NCI-H1436 (cell line): ENCODE data around the gene GRIN2C.
"Not testable (repeated sequence)": the region's sequence is repeated elsewhere in the genome, so short reads cannot be mapped to it uniquely, and the experiment has no call there.

Experiments used
- DNase-seq: peaks from one replicate; lab custom pipeline; 2025; lab: John Stamatoyannopoulos, UW

GRIN2C gene

DNA sequence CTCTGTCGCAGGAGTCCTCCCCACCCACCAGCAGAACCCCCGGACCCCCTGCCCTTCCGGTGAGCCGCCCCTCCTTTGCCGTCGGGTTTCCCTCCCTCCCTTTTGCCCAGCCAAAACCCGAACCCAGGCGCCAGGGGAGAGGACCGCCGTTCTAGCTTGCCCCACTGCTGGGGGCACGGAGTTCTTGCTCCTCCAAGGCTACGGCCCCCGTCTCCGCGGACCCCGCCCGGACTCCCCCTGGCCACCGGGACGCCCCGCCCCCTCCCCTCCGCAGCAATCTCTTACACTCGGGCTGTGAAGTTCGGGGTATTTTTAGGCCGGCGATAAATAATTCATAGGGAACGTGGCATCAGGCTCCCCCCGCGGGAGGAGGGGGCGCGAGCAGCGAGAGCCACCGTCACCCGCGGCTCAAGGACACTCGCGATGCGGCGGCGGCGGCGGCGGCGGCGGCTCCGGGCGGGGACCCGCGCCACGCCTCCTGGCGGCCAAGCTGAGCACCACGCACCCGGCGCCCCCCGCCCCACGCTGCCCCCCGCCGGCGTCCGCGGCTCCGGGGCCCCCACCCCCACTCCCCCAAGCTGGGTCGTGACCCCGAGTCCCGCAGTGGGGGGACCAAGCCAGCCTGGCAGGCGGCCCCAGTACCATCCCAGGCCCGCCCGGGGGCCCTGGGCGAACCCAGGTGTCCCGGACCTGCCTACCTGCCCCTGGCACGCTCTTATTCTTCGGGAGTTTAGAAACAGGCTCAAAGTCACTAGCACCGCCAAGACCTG lies at the start of gene GRIN2C:
TSS of gene GRIN2C (minus strand) at position 427 of the 770 bp plus-strand sequence. CDS start 4,793 bp downstream, outside the sequence.
- peak; percentile 14 for DNase-seq

DNA sequence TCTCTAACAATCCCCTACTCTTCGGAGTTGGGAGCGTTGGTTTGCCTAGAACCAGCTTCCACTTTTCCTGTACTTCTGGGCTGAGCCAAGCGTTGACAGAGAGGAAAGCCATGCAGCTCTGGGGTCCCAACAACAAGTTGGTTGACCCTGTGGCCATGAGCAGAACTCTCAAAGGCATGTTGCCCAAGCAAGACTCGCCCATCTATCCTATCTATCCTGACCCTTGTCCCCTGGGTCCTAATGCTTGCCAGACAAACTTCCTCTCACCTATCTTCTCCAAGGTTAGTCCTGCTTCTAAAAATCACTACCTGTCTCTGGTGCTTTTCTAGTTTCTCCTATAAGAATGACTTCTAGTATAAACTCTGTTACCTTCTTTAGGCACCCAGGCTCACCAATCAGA lies 49.4 kb upstream of the GRIN2C start:
- not testable (repeated sequence) for DNase-seq

DNA sequence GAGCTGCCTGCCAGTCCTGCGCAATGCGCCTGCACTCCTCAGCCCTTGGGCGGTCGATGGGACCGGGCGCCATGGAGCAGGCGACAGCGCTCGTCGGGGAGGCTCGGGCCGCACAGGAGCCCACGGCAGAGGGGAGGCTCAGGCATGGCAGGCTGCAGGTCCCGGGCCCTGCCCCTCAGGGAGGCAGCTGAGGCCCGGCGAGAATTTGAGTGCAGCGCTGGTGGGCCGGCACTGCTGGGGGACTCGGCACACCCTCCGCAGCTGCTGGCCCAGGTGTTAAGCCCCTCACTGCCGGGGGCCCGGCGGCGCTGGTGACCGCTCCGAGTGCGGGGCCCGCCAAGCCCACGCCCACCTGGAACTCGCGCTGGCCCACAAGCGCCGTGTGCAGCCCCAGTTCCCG lies 47.3 kb upstream of the GRIN2C start:
- no peak for DNase-seq

DNA sequence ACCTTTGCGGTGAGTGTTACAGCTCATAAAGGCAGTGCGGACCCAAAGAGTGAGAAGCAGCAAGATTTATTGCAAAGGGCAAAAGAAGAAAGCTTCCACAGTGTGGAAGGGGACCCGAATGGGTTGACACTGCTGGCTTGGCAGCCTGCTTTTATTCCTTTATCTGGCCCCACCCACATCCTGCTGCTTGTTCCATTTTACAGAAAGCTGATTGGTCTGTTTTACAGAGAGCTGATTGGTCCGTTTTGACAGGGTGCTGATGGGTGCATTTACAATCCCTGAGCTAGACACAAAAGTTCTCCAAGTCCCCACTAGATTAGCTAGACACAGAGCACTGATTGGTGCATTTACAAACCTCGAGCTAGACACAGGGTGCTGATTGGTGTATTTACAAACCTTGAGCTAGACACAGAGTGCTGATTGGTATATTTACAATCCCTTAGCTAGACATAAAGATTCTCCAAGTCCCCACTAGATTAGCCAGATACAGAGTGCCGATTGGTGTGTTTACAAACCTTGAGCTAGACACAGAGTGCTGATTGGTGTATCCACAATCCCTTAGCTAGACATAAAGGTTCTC lies 46.6 kb upstream of the GRIN2C start:
- DNase-seq: not testable (repeated sequence)

DNA sequence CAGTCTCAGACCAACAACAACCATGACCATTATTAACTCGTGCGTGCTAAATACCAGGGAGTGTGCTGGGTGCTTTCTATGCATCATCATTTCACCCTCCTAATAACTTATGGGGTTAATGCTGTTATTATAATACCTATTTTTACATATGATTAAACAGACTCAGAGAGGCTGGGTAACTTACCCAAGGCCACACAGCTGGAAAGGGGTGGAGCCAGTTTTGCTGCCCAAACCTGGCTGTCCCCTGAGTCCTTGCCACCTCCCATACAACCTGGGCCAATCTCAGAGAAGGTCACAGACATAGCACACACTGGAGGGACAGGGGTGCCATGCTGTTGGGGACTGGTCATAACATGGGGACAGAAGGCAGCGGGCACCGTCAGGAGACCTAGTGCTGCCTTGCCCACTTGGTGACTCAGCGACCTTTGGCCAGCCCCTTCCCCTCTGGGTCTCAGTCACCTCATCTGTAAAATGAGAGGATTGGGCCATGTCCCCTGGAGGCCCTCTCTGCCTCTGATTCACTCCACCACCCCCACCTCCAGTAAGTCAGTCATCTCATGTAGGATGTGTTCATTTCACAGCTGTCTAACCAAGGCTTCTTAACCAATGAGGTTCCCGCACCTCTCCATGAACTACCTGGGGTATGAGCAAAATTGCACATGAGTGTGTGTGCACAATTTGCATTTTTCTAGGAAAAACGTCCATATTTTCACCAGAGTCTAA lies 45.2 kb upstream of the GRIN2C start:
- no peak for DNase-seq

DNA sequence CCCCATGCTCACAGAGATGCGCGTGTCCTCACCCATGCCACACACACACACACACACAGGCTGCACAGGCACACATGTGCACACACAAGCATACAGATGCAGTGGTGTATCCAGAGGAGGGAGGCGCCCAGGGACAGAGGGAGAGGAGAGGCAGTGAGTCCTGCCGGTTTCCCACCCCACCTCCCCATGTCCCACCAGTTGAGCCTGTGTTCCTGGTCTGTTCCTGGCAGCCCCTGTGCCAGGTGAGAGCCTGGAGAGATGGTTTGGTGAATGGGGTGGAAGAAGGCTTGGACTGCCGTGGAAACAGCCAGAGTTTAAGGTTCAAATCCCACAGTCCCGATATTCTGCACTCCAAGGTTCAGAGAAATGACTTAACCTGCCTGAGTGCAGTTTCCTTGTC lies 44.0 kb upstream of the GRIN2C start:
- no peak for DNase-seq

DNA sequence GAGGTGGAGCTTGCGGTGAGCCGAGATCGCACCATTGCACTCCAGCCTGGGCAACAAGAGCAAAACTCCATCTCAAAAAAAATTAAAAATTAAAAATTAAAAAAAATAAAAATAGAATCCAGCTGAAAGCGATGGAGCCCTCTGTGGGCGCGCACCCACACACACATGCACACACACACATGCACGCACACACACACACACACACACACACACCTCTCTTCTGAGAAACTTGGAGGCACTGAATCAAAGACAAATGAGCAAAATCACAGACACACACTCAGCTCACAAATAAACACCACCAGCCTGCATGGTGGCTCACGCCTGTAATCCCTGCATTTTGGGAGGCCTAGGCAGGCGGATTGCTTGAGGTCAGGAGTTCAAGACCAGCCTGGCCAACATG lies 43.3 kb upstream of the GRIN2C start:
- no peak for DNase-seq

DNA sequence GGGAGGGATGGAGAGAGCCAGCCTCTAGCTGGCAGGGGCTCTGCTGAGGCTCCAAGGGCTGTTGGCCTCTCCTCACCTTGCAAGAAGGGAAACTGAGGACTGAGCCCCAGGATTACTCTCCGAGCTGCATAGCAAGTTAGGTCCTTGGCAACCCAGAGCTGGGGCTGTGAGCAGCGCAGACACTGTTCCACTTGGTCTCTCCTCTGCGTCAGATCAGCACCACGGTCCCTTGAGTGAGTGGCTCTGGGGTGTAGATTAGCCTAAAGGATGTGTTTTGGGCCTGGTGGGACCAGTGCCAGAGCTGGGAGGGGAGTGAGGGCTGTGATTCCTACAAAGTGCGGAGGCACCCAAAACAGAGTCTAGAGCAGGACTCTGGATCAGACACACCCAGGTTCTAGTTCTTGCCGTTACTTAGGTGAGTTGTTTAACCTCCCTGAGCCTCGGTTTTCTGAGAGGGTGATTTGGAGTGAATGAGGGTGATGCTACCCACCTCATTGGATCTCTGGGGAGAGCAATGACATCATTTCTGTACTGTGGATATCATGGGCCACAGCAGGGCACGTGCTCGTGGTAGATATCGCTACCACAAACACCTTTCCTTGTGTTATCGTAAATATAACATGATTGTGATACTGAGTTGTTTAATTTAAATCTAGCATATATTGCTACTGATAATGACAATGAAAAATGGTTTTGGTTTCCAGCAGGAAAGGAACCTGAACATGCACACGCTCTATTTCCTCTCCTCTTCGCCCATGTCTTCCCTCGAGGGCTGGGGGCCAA lies 41.9 kb upstream of the GRIN2C start:
- no peak for DNase-seq

DNA sequence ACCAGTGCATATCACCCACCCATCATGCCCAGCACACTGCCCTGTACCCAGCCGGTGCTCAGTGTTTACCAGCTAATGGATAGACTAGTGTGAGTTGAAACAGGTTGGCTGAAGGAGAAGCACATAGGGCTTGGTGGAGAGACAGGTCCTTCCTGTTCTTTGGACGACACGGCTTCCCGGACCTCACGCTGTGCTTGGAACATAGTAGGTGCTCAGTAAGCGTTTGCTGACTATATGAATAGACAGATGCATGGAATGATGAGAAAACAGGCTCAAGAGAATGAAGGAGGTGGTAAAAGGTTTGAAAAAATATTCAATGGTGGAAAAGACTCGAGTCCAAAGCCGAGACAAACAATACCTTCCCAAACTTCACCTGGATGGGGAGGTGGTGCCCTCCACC lies 40.5 kb upstream of the GRIN2C start:
- DNase-seq: no peak

DNA sequence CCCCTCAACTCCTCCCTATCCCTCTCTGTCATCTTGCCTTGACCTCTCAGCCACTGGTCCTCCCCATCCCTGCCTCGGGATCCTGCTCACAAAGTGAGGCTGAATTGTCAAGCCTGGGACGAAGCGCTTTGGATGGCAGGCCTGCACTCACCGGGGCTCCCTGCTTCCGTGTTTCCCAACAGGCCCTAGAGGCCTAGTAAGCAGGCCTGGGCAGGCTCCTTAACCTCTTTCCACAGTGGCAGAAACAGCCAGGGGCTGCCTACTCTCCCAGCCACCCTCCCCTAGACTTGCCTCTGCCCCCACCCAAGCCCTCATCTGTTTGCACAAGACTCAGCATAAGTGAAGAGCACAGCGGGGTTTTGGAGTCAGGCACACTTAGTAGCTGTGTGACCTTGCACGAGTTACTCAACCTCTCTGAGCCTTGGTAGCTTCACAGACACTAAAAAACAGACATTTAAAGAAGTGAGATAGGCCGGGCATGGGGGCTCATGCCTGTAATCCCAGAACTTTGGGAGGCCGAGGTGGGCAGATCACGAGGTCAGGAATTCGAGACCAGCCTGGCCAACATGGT lies 38.8 kb upstream of the GRIN2C start:
- DNase-seq: no peak

DNA sequence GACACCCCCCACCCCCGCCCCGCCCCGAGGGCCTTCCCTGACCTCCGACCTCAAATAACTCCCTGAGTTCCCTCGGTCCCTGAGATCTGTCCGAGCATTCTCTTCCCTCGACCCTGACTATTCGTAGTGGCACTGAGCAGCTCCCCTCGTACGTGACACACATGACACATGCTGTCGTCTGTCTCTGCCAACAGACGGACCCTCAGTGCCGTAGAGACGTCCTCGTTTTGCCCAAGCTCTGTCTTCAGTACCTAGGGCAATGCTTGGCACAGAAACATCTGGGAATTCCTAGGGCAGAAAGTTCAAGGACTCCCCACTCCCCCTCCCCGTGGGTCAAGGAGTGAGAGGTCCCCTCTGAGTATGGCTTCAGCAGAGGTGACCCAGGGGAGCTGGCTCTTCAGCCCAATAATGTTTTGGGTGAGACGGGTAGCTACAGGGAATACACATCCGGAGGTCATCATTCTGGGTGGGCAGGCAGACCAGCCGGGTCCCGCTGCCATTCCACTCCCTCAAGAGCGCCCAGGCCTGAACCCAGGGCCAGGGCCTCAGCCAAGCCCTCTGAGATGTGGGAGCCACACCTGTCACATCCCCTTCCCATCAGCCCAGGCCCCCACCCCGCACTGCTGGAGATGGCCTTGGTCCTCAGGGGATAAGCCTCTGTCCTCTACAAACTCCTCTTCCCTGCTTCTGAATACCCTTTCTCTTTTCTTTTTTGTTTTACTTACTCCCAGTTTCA lies 34.4 kb upstream of the GRIN2C start:
- DNase-seq: no peak

DNA sequence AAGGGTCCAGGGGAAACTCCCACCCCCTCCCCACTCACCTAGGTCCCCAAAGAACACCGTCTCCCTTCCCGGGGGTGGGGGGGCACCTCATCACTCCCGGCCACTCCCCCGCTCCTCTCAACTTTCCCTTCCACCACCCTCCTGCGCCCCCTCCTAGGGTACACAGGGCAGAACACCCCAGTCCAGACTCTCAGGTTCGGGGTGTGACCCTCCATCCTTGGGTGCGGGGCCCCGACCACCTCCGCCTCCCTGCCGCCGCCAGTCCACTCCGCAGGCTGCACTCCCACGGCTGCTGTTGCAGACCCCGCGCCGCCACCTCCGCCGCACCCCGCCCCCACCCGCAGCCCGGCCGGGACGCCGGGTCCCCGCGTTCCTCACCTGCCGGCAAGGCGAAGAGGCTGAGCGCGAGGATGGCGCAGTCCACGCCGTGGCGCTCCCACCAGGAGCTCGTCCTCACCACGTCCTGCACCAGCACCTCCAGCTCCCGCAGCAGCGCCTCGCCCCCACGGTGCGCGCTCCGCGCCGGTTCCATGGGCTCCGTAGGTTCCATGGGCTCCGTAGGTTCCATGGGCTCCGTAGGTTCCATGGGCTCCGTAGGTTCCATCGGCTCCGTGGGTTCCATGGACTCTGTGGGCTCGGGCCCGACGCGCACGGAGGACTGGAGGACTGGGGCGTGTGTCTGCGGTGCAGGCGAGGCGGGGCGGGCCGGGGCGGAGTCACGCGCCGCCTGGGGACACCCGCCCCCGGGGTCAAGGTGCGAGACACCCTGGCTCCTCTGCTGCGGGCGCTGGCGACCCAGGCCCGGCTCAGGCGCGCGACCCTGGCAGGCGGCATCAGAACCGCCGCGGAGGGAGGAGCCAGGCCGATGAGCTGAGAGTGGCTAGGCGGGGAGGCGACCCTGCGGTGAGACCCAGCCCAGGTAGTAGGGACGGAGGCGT lies 33.6 kb upstream of the GRIN2C start, which contains the start of gene FADS6:
TSS of gene FADS6 (minus strand) at position 660 of the 938 bp plus-strand sequence. CDS start at position 622, 38 bp downstream.
- no peak for DNase-seq

DNA sequence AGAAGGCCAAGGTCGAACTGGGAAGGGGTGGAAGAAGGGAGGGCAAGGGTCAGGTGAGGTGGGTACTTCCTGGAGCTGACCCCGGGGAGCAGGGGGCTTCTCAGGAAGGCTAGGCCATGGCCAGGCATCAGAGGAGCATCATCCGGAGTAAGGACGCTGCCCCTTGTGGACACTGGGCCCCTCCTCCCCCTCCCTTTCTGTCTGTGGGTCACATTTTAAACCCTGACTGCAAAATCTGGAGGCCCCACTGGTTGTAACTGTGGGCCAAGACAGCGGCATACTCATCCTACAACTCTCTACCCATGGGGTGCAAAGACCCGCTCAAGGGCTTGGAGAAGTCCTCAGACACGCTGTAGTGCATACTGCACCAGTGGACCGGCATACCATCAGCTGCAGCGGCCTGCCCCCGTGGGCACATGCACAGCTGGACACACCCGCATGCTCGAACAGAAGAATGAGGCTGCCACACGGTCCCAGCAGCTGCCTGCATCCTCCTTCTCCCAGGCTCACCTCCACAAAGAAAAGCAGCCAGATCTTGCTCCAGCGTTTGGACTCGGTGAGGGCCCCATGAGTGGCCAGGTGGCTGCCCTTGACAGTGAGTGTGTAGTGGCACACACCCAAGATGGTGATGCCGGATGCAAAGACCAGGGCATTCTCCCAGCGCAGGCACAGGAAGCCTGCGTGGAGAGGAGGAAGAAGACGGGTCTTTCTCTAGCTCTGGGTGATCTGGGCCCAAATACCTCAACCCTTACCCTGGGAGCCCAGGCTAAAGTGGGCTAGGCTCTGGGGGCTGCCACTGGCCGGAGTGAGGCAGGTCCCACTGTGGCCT lies 32.5 kb upstream of the GRIN2C start:
- no peak for DNase-seq

DNA sequence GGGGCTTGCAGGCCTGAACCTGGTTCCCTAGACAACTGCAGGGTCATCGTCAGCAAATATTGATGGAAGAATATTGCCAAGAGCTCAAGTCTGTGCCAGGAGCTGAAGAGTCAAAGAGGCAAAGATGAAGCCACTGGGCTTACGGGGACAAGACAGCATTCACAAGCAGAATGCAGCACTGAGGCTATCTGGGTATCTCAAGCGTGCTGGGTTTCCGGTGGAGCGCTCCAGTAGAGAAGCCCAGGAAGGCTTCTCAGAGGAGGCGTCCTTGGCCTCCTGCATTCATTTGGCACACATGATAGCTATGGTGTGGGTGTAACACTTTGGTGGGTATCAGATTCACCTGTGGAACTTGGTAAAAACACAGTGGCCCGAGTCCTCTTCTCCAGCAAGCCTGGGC lies 30.9 kb upstream of the GRIN2C start:
- no peak for DNase-seq

DNA sequence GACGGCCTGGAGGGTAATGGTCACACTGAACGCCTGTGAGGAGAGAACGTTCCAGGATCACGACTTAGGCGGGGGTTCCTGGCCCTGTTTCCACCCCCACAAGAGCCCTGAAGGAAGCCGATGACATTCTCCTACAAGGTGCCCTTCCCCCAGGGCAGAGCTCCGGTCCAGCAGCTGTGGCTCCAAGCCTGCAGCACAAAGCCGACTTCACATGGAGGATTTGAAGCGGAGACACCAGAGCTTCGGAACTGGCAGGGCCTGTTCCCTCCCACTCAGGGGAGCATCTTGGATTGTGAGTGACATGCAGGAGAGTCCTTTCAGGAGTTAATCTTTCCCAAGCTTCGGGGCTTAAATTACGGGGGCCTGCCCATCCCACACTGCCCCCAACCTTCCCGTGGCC lies 28.8 kb upstream of the GRIN2C start:
- no peak for DNase-seq

DNA sequence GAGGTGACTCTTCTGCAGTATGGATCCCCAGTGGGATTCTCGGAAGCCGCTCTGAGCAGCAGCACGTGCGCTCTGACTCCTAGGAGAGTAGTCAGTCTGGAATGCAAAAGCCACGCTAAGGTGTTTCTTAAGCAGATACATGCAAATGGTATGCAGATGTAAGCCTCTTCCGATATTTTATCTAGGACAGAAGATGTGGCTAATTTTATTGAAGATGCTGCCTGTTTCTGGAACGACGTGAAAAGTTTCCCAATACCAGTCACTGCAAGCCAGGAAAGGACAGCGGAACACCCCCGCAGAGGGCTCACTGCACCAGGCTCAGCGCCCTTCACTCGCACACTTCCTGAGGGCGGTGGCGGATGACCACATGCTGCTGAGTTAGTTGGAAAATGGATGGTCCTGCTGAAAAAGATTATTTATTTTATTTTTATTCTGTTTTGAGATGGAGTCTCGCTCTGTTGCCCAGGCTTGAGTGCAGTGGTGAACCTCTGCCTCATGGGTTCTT lies 23.6 kb upstream of the GRIN2C start:
- DNase-seq: no peak

DNA sequence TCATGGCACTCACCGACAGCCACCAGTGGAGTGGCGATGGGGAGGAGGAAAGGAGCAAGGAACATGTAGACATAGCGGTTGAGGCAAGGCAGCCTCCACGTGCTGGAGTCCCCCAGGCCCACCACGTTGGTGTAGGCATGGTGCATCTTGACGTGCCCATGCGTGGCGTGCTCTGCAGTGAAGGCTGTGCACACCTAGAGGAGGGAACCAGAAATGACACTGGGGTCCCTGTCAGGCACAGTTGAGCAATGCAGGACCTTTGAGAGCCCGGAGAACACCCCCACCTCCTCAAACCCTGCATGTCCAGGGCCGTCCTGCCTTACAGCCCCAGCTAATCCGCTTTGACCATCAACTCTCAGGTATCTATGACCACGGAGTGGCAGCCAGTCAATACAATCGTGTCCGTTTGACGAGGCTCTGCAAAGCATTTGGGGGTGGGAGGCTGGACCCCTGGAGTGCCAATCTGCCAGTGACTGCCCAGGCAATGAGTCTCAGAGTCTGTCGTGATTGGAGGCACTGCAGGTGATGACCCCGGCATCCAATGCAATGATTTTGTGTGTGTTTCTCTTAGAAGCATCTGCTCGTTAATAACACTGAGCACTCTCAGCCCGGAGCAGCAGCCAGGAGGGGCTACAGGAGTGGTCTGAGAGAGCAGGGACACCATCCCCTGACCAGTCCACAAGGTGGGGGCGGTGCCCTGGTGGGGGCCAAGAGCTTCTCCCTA lies 23.0 kb upstream of the GRIN2C start:
- no peak for DNase-seq

DNA sequence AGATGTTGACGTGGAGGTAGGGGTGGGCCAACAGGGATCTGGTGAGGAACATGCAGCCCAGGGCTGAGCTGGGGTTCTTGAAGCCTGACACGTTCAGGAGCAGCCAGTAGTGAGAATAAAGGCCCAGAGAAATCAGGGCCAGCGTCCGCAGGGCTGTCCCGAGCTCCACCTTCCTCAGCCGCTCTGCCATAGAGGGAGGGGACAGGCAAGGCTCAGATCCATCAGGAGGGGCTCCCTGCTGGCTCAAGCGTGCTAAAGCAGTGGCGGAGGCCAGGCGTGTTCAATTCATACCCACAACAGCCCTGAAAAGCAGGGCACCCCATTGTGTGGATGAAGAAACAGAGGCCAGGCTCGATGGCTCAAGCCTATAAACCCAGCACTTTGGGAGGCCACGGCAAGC lies 21.4 kb upstream of the GRIN2C start:
- DNase-seq: no peak
